Stimulated activated CD4-positive, alpha-beta T cell treated with anti-CD3 and anti-CD28 coated beads, TNF-alpha, amount 100 ng/mL, for 1 hour (primary cell): ENCODE measurements around the gene TAB3.

Experiments
- DNase-seq, 3 donors: peaks; one replicate each; pipeline ENCODE4 v3.0.0-alpha.2; 2020; ENCODE audit warnings: low read depth in 3 of 3, low spot score in 1 of 3

Gene TAB3

GRCh38 chrX:30779453-30780030 lies 109.5 kb downstream of the TAB3 start:
- DNase-seq, result no peak

GRCh38 chrX:30777575-30777974 lies 111.5 kb downstream of the TAB3 start:
- DNase-seq, result no peak
